K562 (cell line): ENCODE measurements around the gene LMF2. TPM values are rescaled to one million over a fixed set of nuclear protein-coding genes. Genes with fewer than 3 reads are reported as not detected.

ENCODE experiments used
- ZBTB26 ChIP-seq: fragments of 450-650 bp; formaldehyde crosslinking; IDR thresholded peaks from 2 replicates; pipeline ENCODE4 v1.4.0; 2022; ENCODE audit warnings: missing genetic modification characterization
- ZBTB40 ChIP-seq, 2 experiments: fragments of 450-650 bp in 1 of 2; sonication (generic) in 1 of 2; formaldehyde crosslinking in 1 of 2; IDR thresholded peaks; 2 replicates each; pipeline versions ENCODE4 v1.7.1 to v1.9.0; 2016 to 2022; ENCODE audit warnings: inconsistent platforms in 1 of 2, mild to moderate bottlenecking in 1 of 2, missing genetic modification reagents in 1 of 2
- polyA plus RNA-seq, 8 experiments: library from polyadenylated mRNA; depleted of rRNA in 4 of 8; stranded (reverse) in 5 of 8; unstranded in 3 of 8; fragments of >200 nt; fragmentation: Nextera tagmentation in 2 of 8; fragmentation: Illumina TruSeq in 1 of 8; extraction: Ambion mirVana in 2 of 8; extraction: Trizol in 1 of 8; gene quantifications; 2 replicates each; pipeline versions ENCODE4 v1.2.1 to v1.2.3, GENCODE V29; 2011 to 2014; ENCODE audit warnings: inconsistent platforms in 1 of 8, missing spikeins in 1 of 8
- total RNA-seq, 7 experiments: library from RNA; depleted of rRNA in 6 of 7; stranded (reverse); fragments of >200 nt in 6 of 7; fragmentation: Illumina TruSeq in 2 of 7; extraction: Trizol in 2 of 7; gene quantifications; 2 replicates each; pipeline versions ENCODE4 v1.2.1 to v1.2.3, GENCODE V29; 2011 to 2021; ENCODE audit warnings: low replicate concordance in 1 of 7

LMF2 gene
- total and polyA plus RNA-seq, 9 of the 15 experiments (the other 6 are each of a cell fraction or from before 2014, with no cell fraction given) = 0.08 to 37.1 (median 7.6) TPM

- TF ChIP-seq ZBTB40 (IDR thresholded peaks at IDR 0.05) (no peak), ZBTB40 (CRISPR knock-in tag; IDR thresholded peaks at IDR 0.05) (no peak), ZBTB26 (CRISPR knock-in tag) (no peak)
- TF ChIP-seq, all 486 proteins: peak for 0
These were observed 19.4 kb downstream of the LMF2 start (continued) for GRCh38 chr22:50488006-50488677.
